Activated naive CD8-positive, alpha-beta T cell treated with anti-CD3 and anti-CD28 coated beads, Interleukin-2, amount 10 ng/mL, durations not matched to agents 7 days and 5 days (primary cell): ENCODE measurements around the gene KRTAP3-1. TPM values are rescaled to one million over a fixed set of nuclear protein-coding genes. Genes with fewer than 3 reads are reported as not detected.
"Not testable (repeated sequence)": the region's sequence is repeated elsewhere in the genome, so short reads cannot be mapped to it uniquely, and the experiment has no call there.

Experiments
- ATAC-seq: fragments of 150-1000 bp; cut with Tn5 transposase; one replicate; pipeline ENCODE4 v1.10.0; 2021; ENCODE audit warnings: low read depth, moderate library complexity
- POLR2A ChIA-PET: fragments of 350-600 bp; sonication (Branson Sonifier 250); formaldehyde crosslinking; loops from one replicate; lab custom pipeline; 2021; ENCODE audit warnings: antibody characterized with exemption; lab: Charles Lee
- DNase-seq: peaks from one replicate; pipeline ENCODE4 v3.0.0; 2021
- H3K27ac Mint-ChIP-seq: one replicate; pipeline ENCODE4 v1.8.0; 2022; ENCODE audit warnings: mild to moderate bottlenecking, mixed read lengths
- H3K27me3 Mint-ChIP-seq: one replicate; pipeline ENCODE4 v1.8.0; 2022; ENCODE audit warnings: mild to moderate bottlenecking, moderate library complexity, mixed read lengths
- H3K36me3 Mint-ChIP-seq: one replicate; pipeline ENCODE4 v1.8.0; 2021; ENCODE audit warnings: mild to moderate bottlenecking, mixed read lengths
- H3K4me1 Mint-ChIP-seq: one replicate; pipeline ENCODE4 v1.8.0; 2021; ENCODE audit warnings: mixed read lengths
- H3K4me3 Mint-ChIP-seq: one replicate; pipeline ENCODE4 v1.8.0; 2022; ENCODE audit warnings: mild to moderate bottlenecking, moderate library complexity, mixed read lengths
- H3K9me3 Mint-ChIP-seq: one replicate; pipeline ENCODE4 v1.8.0; 2021; ENCODE audit warnings: mixed read lengths
- total RNA-seq, 2 experiments: library from RNA; stranded (reverse); gene quantifications; one replicate each; pipeline ENCODE4 v1.2.3, GENCODE V29; 2021

Gene KRTAP3-1
- total RNA-seq, 2 experiments from 2014 or later, result not detected

DNA sequence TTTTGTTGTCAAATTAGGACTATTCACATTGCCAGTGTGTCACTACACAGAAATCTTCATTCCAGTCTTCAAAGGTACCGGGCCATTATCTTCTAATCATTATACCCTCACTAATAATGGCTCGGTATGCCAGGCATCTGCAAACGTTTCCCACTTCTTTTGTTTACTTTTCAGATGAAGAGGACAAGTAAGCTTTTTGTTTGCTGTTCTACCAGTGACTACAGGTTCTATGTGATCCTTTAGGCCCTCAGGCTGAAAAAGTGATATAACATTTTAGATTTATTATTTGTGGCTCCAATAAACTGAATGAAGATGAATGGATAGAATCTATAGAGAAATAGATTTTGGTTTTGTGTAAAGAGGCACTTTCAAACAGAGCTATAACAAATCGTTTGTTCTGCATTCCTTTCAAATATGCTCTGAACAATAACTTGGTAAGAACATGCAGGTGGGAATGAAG is 403 bp upstream of the KRTAP3-1 start:
- ATAC-seq (no peak), DNase-seq (no peak)
- H3K9me3 Mint-ChIP-seq, result no peaks in the 10 kb centered on the region
- H3K4me1 Mint-ChIP-seq, result no peaks in the 10 kb centered on the region
- POLR2A ChIA-PET, result no interaction called here
- no peaks in the 10 kb centered on the region for H3K36me3 Mint-ChIP-seq
- H3K4me3 Mint-ChIP-seq, result no peak overlapping the region
- peaks cover 1% of the 10 kb centered on the region for H3K27me3 Mint-ChIP-seq
- H3K27ac Mint-ChIP-seq, result no peak overlapping the region

GRCh38 chr17:41004397-41004796 is 4.5 kb downstream of the KRTAP3-1 start:
- ATAC-seq (no peak), DNase-seq (no peak)
- Mint-ChIP-seq H3K27ac (no peak overlapping the region), H3K27me3 (peaks cover 7% of the 10 kb centered on the region), H3K36me3 (no peaks in the 10 kb centered on the region), H3K4me1 (no peaks in the 10 kb centered on the region), H3K9me3 (no peaks in the 10 kb centered on the region), H3K4me3 (no peak overlapping the region)
- POLR2A ChIA-PET, result no interaction called here

GRCh38 chr17:41003926-41004325 is 5.0 kb downstream of the KRTAP3-1 start:
- Mint-ChIP-seq H3K36me3 (no peaks in the 10 kb centered on the region), H3K4me1 (no peaks in the 10 kb centered on the region), H3K4me3 (no peak overlapping the region), H3K9me3 (no peaks in the 10 kb centered on the region), H3K27ac (no peak overlapping the region), H3K27me3 (peaks cover 11% of the 10 kb centered on the region)
- no peak for DNase-seq
- ATAC-seq, result no peak
- POLR2A ChIA-PET, result no interaction called here

DNA sequence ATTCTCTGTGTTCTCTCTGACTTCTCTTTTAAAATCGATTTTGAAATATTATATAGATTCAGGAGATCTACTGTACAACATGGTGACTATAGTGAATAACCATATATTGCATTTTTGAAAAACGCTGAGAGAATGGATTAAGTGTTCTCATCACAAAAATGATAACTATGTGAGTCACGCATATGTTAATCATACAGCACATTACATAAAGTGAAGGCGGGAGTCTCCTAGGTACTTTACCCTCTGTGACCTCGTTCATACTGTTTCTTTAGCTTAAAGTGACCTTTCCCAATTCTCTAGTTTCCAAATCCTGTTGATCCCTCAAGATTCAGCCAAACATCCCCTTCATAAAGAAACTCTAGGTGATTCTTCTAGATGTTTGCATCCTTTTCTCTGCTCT is 6.1 kb downstream of the KRTAP3-1 start:
- no peaks in the 10 kb centered on the region for H3K36me3 Mint-ChIP-seq
- peaks cover 12% of the 10 kb centered on the region for H3K27me3 Mint-ChIP-seq
- H3K4me3 Mint-ChIP-seq, result no peak overlapping the region
- no peak for ATAC-seq
- POLR2A ChIA-PET, result no interaction called here
- H3K4me1 Mint-ChIP-seq, result no peaks in the 10 kb centered on the region
- no peak overlapping the region for H3K27ac Mint-ChIP-seq
- H3K9me3 Mint-ChIP-seq, result no peaks in the 10 kb centered on the region
- DNase-seq, result no peak

GRCh38 chr17:41001795-41002194 is 7.1 kb downstream of the KRTAP3-1 start:
- POLR2A ChIA-PET, result no interaction called here
- Mint-ChIP-seq H3K4me3 (no peak overlapping the region), H3K9me3 (no peaks in the 10 kb centered on the region), H3K27me3 (peaks cover 18% of the 10 kb centered on the region), H3K27ac (no peak overlapping the region), H3K4me1 (no peaks in the 10 kb centered on the region), H3K36me3 (no peaks in the 10 kb centered on the region)
- ATAC-seq (no peak), DNase-seq (no peak)

GRCh38 chr17:40999563-40999962 is 9.4 kb downstream of the KRTAP3-1 start, which contains the start of gene KRTAP3-2:
TSS of gene KRTAP3-2 (minus strand) at chr17:40999906. CDS start at chr17:40999853, 53 bp downstream.
- POLR2A ChIA-PET, H3K4me1 Mint-ChIP-seq, DNase-seq, H3K27ac Mint-ChIP-seq, H3K4me3 Mint-ChIP-seq, ATAC-seq, H3K36me3 Mint-ChIP-seq, H3K9me3 Mint-ChIP-seq: not testable (repeated sequence)
- peaks cover 27% of the 10 kb centered on the region for H3K27me3 Mint-ChIP-seq

- ATAC-seq, result no peak
- Mint-ChIP-seq H3K9me3 (no peaks in the 10 kb centered on the region), H3K36me3 (no peaks in the 10 kb centered on the region), H3K27ac (no peak overlapping the region), H3K4me1 (no peaks in the 10 kb centered on the region), H3K4me3 (no peak overlapping the region), H3K27me3 (peaks cover 27% of the 10 kb centered on the region)
- POLR2A ChIA-PET, result no interaction called here
- DNase-seq, result no peak
Measured at GRCh38 chr17:40997361-40997760, 11.6 kb downstream of the KRTAP3-1 start.

DNA sequence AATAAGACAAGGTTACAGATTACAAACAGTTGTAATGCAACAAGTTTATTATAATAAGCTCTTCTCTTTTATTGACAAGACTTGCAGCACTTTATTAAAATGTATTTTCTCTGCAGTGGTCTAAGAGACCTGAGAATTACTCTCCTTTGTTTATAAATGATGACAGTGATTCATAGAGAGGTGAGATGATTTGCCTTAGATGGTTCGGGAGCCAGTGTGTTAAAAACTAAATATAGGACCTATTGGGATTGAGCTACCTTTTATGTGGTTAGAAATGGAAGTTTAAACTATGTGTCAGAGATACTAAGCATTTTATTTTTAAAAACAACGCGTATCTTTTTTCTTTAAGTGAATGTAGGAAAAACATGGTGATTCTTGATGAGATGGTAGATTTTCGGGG is 12.1 kb downstream of the KRTAP3-1 start:
- no peak for DNase-seq
- Mint-ChIP-seq H3K27me3 (peaks cover 28% of the 10 kb centered on the region), H3K36me3 (no peaks in the 10 kb centered on the region), H3K9me3 (no peaks in the 10 kb centered on the region), H3K27ac (no peak overlapping the region), H3K4me1 (no peaks in the 10 kb centered on the region), H3K4me3 (no peak overlapping the region)
- POLR2A ChIA-PET, result no interaction called here
- no peak for ATAC-seq

GRCh38 chr17:40995116-40995515 is 13.8 kb downstream of the KRTAP3-1 start:
- no peak for DNase-seq
- POLR2A ChIA-PET, result no interaction called here
- Mint-ChIP-seq H3K36me3 (no peaks in the 10 kb centered on the region), H3K4me1 (no peaks in the 10 kb centered on the region), H3K9me3 (no peaks in the 10 kb centered on the region), H3K4me3 (no peak overlapping the region), H3K27me3 (peaks cover 30% of the 10 kb centered on the region), H3K27ac (no peak overlapping the region)
- no peak for ATAC-seq

DNA sequence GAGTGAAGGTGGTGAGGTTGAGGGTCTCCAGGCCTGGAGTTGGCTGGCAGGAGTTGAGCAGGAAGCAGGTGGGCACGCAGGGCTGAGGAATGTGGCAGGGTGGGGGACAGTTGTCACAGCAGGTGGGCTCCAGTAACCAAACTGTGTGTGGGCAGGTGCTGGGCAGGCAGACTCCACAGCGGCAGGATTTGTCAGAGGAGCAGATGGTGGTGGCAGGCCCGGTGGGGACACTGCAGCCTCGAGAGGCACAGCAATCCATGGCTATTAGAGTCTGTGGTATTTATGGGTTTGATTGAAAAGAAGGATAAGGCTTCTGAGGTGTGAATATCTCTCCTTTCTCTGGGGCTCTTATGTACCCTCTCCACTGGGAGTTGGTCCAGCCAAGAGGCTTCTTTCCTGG is 15.1 kb downstream of the KRTAP3-1 start, which contains the start of gene KRTAP3-3:
Gene KRTAP3-3, minus strand, starts transcription at position 326 of the 400 bp plus-strand sequence. Its CDS starts 67 bp downstream, at position 259.
- no peaks in the 10 kb centered on the region for H3K4me1 Mint-ChIP-seq
- H3K4me3 Mint-ChIP-seq, result no peak within 1 kb of the TSS
- H3K9me3 Mint-ChIP-seq, result no peaks in the 10 kb centered on the region
- no peaks in the 10 kb centered on the region for H3K36me3 Mint-ChIP-seq
- DNase-seq (no peak), ATAC-seq (no peak)
- POLR2A ChIA-PET, result no interaction called here
- no peak within 1 kb of the TSS for H3K27ac Mint-ChIP-seq
- H3K27me3 Mint-ChIP-seq, result peaks cover 26% of the 10 kb centered on the region

DNA sequence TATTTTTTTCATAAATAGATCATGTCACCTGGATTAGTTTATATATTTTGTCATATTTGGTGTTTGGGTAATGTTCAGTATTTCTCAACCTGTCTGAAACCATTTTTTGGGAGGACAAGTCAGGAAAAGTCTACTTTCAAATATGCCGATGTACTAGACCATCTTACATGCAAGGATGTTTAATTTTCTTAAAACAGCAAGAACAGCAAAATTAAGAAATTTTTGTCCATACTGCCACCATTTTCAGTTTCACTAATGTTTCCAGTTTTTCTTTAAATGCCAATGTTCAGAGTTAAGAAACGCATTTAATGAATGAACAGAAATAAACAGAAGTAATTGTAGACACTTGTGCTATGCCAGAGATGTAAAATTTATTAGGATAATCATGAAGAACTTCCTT is 15.8 kb downstream of the KRTAP3-1 start:
- H3K27me3 Mint-ChIP-seq, result peaks cover 26% of the 10 kb centered on the region
- no peaks in the 10 kb centered on the region for H3K36me3 Mint-ChIP-seq
- no peak overlapping the region for H3K27ac Mint-ChIP-seq
- ATAC-seq (no peak), DNase-seq (no peak)
- POLR2A ChIA-PET, result no interaction called here
- H3K9me3 Mint-ChIP-seq, result no peaks in the 10 kb centered on the region
- no peaks in the 10 kb centered on the region for H3K4me1 Mint-ChIP-seq
- H3K4me3 Mint-ChIP-seq, result no peak overlapping the region

DNA sequence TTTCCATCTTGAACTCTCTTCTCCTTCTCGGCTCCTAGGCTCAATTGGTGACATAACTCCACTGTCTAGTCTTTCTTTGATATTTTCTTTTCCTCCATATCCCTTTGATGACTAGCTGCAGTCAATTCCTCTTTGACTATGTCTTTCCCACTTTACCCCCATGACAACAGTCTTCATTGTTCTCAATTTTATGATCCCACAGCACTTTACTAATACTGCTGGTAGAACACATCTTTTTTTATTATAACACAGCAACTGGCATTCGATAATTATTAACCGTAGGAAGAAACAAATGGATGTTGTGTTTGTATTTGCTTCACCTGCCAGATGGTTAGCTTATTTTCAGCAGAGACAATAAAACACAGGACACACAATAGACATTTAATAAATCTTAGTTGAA is 16.3 kb downstream of the KRTAP3-1 start:
- DNase-seq, result no peak
- no peaks in the 10 kb centered on the region for H3K9me3 Mint-ChIP-seq
- POLR2A ChIA-PET, result no interaction called here
- no peaks in the 10 kb centered on the region for H3K36me3 Mint-ChIP-seq
- ATAC-seq, result no peak
- no peak overlapping the region for H3K27ac Mint-ChIP-seq
- peaks cover 26% of the 10 kb centered on the region for H3K27me3 Mint-ChIP-seq
- no peaks in the 10 kb centered on the region for H3K4me1 Mint-ChIP-seq
- H3K4me3 Mint-ChIP-seq, result no peak overlapping the region

- H3K4me1 Mint-ChIP-seq, result no peaks in the 10 kb centered on the region
- ATAC-seq, result no peak
- H3K27ac Mint-ChIP-seq, result no peak overlapping the region
- POLR2A ChIA-PET, result no interaction called here
- no peak for DNase-seq
- H3K36me3 Mint-ChIP-seq, result no peaks in the 10 kb centered on the region
- no peaks in the 10 kb centered on the region for H3K9me3 Mint-ChIP-seq
- H3K27me3 Mint-ChIP-seq, result peaks cover 24% of the 10 kb centered on the region
- no peak overlapping the region for H3K4me3 Mint-ChIP-seq
Measured at GRCh38 chr17:40986920-40987319, 22.0 kb downstream of the KRTAP3-1 start.

DNA sequence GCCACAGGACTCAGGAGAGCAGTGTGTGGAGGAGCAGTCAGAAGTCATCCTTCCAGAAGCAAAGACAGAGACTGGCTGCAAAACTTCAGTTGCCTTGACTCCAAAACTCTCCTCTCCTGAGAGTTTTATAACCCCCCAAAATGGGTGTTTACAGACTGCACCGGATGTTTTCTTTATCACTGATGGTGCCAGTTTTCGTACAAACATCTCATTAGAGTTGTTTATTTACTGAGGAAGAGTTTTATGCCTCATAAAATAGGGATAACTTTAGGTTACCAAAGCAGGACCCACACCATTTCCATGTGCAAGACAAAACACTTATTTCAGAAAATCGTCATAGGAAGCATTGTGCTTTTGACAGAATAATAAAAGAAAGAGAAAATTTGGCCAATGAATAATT is 24.7 kb downstream of the KRTAP3-1 start, which contains the start of gene KRT40:
Gene KRT40, minus strand, starts transcription at position 101 of the 400 bp plus-strand sequence. Its CDS starts 53 bp downstream, at position 48.
- H3K4me1 Mint-ChIP-seq, result no peaks in the 10 kb centered on the region
- H3K27ac Mint-ChIP-seq, result no peak within 1 kb of the TSS
- H3K27me3 Mint-ChIP-seq, result peaks cover 19% of the 10 kb centered on the region
- no peaks in the 10 kb centered on the region for H3K9me3 Mint-ChIP-seq
- POLR2A ChIA-PET, result no interaction called here
- ATAC-seq, result no peak
- H3K4me3 Mint-ChIP-seq, result no peak within 1 kb of the TSS
- DNase-seq, result no peak
- no peaks in the 10 kb centered on the region for H3K36me3 Mint-ChIP-seq

DNA sequence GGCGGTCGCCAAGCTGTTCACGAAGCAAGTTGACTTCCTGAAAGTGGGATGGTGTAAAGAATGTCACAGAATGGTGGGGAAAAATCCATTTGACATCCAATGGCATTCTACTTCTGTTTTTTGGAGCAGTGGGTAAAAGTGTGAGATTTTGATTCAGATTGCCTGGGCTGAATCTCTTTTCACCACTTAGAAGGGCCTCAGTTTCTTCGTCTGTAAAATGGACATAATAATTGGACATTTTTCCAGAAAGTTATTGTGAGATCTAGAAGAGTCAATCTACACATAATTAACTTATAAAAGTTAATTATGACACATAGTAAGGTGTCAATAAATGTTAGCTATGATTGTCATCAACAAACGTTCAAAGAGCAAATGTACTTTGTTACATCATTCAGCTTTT is 27.8 kb downstream of the KRTAP3-1 start:
- no peak for DNase-seq
- Mint-ChIP-seq H3K4me3 (no peak overlapping the region), H3K9me3 (no peaks in the 10 kb centered on the region), H3K36me3 (no peaks in the 10 kb centered on the region), H3K27ac (no peak overlapping the region), H3K27me3 (peaks cover 17% of the 10 kb centered on the region), H3K4me1 (no peaks in the 10 kb centered on the region)
- POLR2A ChIA-PET, result no interaction called here
- no peak for ATAC-seq
